DMS 273 (cell line): Measurements from ENCODE around the gene RNU1-3.
"Not testable (repeated sequence)": the region's sequence is repeated elsewhere in the genome, so short reads cannot be mapped to it uniquely, and the experiment has no call there.

Experiments used
- DNase-seq: peaks from one replicate; lab custom pipeline; 2025; ENCODE audit not compliant: unreplicated experiment; lab: John Stamatoyannopoulos, UW

Gene RNU1-3

DNA sequence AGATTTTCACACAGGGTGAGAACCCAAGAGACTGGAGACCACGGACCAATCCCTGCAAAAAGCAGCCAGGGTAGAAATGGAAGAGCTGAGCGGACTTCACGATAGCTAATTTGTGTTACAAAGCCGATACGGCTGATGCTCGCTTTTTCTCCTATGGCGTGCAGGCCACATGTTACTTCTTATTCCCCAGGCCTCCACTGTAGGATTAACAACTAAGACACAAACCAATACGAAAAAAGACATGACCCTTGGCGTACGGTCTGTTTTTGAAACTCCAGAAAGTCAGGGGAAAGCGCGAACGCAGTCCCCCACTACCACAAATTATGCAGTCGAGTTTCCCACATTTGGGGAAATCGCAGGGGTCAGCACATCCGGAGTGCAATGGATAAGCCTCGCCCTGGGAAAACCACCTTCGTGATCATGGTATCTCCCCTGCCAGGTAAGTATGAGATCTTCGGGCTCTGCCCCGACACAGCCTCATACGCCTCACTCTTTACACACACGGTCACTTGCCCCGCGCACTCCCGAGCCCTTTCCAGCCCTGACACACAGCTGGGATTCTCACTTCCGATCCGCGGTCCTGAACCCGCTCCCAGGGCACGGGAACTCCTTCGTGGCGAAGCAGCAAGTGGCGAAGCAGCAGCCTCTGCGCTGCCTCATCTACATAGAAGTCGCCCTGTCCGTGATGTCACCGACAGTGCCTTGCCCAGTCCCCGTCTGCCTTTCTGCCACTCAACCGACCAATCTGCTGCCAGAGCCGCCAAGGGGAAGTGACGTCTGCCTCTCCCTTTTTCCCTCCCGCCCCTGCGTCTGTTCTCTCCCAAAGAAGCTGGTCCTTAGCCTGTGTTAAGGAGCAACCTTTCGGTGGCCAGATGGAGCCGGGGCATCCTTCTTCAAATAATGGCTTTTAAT, at the start of gene RNU1-3:
Gene RNU1-3 (minus strand): TSS at position 447 of the 912 bp plus-strand sequence.
- not testable (repeated sequence) for DNase-seq

DNA sequence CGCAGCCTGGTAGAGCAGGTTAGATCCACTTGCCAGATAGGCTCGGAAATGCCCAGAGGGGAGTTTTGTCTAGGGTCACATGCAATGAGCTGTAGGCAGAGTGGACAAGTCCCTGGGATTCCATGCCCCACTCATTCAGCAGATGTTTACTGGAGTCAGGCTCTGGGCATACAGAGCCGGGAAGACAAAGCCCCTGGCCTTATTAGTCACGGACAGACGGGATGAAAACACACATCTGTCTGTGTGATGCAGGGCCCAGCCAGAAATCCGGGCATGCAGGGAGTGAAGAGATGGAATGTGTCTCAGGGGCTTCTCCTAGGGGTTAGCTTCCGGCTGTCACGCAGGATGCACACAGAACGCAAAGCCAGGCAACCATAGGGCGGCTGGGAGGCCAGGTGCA, 46.7 kb upstream of the RNU1-3 start:
- DNase-seq: peak; percentile 44

DNA sequence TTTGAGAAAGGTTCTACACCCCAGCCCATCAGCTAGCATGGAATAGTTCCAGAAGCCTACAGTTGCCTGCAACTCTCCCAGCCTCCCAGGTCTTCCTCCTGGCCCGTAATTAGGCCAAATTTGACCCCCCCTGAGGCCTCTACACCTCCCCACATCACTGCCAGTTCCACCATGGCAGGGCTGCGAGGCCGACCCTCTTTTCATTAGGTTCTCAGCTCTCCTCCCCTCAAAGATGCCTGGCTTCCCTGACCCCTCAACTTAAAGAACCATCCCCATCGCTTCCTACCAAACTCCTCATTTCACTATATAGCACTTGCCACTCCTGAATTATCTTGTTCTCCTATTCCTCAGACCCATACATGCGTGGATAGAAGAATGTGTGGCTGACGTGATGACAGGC, 46.2 kb upstream of the RNU1-3 start:
- not testable (repeated sequence) for DNase-seq

DNA sequence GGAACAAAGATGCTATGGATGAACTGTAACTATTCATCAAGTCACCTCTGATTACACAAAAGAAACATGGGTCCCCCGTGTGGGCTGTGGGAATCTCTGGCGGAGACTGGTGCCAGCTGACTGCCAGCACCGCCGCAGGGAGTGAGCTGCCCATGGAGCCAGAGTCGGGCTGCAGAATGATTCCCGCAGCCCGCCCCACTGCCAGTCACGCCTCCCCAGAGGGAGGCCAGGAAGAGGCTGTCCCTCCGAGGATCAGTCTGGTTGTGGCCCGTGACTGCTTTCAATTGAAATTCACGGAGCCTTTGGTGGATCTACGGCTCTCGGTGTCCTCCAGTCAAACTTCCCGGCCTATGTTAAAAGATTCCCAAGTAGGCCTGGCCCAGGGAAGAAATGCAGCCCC, 45.8 kb upstream of the RNU1-3 start:
- not testable (repeated sequence) for DNase-seq

DNA sequence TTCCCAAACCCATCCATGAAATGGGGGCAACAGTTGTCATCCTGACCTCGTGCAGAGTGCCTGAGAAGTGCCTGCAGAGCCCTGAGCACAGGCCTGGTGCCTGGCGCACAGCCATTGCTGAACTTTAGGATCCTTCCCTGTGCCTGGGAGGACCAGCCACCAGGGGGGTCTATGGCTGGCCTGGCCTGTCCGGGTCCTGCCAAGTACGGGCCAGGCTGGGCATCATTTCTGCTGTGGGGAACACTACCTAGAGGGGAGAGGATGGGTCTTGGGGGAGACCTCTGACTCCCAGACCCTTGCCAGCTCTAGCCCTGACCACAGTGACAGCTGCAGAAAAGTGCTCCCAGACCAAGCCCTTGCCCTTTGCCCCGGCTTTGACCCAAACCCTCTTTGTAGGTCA, 45.4 kb upstream of the RNU1-3 start:
- not testable (repeated sequence) for DNase-seq

DNA sequence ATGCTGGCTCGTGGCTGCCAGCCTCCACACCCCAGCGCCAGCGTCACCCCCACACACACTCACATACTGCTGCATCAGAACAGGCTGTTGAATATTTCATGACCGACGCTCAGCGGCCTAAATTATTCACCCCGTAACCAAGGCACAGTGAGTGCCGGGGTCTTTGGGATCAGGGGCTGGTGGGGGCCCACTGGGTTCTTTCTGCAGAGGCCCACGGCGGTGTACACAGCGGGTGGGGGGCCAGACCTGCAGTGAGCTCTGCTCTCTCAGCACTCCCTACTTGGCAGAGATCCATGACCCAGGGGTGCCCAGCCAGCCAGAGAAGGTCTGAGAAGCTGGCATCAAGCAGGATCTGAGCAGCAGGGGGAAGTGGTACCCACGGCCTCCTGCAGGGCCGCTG, 43.9 kb upstream of the RNU1-3 start:
- peak; percentile 78 for DNase-seq

DNA sequence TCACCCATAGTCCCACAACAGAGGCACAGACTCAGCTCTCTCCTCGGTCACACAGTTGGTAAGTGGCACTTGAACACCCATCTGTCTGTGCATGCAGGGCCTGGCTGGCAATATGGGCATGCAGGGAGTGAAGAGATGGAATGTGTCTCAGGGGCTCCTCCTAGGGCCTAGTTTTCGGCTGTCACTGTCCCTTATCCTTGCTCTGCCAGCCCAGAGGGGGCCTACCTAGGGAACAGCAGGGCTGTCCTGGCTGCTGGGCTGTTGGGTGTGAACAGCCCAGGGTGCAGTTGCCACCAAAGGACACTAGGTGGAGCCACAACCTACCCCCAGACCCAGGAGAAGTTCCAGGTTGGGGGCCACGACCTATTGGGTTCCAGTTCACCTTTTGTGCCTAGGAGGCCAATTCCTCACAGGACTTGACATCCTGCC, 42.9 kb upstream of the RNU1-3 start:
- peak; percentile 52 for DNase-seq

DNA sequence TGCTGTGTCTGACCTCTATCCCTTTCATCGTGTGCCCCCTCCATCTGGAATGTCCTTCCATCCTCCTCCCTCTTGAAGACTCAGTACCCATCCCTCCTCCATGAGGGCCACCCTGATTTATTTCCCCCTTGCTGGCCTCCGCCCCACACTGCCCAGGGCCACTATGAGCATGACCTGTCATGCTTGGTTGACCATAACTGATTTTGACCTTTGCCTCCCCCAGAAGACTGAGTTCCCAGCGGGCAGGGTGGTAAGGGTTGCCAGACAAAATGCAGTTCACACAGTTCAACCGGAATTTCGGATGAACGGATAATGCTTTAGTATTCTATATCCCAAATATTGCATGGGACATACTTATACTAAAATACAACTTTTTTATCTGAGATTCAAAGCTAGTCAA, 42.0 kb upstream of the RNU1-3 start:
- DNase-seq: not testable (repeated sequence)

DNA sequence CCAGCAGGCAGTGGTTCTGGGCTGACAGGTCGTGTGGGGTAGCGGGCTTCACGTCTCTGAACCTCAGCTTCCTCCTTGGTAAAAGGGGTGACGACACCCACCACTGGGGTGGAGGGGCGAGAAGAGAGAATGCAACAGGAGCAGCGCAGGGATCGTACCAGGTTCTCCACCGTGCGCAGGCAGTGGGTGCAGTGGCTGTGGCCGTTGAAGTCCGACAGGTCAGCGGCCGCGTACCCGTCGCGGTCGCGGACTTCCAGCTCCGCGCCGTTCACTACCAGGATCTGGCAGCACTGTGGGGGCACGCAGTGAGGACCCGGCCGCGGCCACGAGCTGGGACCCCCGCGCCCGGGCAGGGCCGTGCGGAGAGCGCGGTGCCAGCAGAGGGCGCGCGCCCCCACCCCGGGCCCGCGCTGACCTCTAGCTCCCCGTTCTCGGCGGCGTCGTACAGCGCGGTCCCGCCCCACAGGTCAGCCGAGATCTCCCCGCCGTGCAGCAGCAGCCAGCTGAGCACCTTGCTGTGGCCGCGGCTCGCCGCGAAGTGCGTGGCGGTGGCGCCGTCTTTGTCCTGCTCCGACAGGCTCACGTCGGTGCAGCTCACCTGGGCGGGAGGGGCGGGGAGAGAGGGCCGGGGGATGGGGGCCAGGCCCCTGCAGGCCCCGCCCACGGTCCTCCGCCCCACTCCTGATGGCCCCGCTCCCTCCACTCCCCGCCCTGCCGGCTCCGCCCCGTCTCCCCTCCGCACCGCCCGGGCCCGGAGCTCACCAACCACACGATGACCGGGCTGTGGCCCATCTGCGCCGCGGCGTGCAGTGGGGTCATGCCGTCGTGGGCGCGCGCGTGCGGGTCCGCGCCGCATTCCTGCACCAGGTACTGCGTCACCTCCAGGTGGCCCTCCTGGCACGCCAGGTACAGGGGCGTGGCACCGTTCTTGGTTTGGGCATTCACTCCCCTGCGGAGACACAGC, 40.7 kb upstream of the RNU1-3 start:
- DNase-seq: not testable (repeated sequence)

DNA sequence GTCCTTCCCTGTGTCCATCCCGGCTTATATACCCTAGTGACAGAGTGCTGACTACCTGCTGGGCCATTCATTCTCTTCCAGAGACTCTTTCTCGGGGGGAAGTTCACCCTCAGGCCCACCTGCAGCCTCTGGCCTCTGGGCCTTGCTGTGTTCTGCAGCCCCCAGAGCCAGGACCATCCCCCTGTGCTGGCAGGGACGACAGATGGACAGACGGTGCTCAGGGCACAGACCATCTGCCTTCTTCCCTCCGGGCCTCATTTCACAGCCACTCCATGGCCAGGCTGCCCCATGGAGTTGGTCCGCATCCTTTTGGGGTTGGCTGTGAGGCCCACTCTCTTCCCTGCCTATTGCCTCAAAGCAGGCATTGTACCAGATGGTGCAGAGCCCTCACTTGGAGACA, 39.6 kb upstream of the RNU1-3 start:
- DNase-seq: peak; percentile 85

DNA sequence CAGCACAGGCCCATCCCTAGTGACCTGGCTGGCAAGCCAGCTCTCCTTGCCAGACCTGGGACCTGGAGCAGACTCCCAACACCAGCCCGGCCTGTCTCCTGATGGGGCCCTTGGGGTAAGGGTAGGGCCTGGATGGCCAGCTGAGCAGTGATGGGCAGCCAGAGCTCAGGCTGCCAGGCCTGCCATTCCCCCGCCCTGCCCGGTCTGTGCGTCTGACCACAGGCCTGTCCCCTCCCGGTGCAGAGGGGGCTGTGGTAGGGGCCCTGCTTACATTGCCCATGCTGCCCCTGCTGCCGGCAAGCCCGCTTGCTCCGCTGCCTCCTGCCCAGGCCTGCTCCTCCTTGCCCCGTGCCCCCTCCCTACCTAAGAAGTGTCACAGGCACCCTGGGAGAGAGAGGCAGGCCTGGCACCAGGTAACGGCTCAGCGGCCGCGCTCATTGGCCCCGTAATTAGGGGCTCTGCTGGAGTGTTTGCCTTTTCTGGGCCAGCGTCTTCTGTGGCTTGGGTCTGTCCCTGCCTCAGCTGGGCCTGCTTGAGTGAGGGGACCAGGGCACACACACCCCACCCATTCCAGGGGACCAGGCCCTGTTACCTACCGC, 37.9 kb upstream of the RNU1-3 start:
- DNase-seq: not testable (repeated sequence)

DNA sequence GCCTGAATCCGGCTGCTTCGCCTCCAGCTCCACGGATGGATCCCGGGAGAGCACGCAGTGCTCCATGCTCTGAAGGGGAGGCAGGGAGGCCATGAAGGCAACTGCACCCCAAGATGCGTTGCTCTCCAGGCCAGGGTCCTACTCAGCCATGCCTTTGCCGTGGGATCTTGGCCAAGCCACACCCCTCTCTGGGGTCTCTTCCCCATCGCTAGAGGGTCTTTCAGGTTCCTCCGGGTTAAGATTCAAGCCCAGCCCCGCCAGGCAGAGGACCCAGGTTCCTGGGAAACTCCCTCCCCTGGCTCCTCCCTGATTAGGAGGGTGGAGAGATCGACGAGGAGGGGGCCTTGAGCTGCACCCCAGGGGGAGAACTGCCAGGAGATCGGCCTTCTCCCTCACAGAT, 37.3 kb upstream of the RNU1-3 start:
- not testable (repeated sequence) for DNase-seq

DNA sequence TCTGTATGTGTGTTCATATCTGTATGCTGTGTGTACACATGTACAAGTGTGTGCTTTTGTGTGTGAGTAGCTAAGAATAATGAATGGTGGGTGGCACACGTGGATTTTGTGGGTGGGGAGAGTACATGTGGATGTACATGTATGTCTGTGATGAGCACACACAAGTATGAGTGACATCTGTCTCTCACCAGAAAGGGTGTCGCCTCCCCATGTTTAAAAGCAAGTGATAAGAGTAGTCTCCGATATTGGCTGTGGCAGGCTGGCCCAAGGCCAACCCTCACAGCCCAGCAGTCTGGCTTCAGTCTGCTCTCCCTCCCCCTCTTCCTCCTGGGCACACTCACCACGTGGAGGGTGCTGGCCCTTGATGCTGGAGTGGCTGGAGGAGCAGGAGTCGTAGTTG, 36.9 kb upstream of the RNU1-3 start:
- DNase-seq: peak; percentile 59

DNA sequence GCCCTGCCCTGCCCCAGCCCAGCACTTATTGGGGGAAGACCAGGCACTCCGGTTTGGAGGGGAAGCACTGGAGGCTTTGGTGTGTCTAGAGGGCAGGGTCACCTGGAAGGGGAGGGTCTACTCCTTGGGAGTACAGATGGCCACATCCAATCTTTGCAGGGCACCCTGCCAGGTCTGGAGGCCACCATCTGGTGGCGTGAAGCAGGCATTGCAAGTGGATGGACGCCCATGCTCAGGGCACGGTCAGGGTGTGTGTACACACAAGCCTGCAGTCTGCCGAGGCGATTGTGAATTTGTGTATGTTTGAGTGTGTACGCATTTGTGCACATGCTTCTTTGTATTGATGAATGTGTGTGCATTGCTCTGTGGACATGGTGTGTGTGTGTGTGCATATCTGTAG, 36.4 kb upstream of the RNU1-3 start:
- not testable (repeated sequence) for DNase-seq

DNA sequence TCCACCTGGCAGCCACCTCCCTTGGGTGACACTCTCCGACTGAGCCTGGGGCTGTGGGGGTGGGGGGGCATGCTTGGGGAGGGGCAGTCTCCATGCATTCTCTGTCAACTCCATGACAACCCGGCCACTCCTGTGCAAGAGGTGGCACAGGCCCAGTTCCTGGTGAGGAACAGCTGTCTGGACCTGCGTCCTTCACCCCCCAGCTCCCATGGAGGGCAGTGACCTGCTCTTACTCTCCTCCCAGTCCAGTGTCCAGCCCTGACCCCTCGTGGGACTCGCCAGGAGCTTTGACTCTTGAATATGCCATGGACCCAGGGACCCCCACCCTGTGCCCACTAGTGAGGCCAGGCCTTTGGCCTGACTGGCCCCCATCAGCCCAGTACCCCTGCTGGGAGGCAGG, 35.5 kb upstream of the RNU1-3 start:
- DNase-seq: not testable (repeated sequence)

DNA sequence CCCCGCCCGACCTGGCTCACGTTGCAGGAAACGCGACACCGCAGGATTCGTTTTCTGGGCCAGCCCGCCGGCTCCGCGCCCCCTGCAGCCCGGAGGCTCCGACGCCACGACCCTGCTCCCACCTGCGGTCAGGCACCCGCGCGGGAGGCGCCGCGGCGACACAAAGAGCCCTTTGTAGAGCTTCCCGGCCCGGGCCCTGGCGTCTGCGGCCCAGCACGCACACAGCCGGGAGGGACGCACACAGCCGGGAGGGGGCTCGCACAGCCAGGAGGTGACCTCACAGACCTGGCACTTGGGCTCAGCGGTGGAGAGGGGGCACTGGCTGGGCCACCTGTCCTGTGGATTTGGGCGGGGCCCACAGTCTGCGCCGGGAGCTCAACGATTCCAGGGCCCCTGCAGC, 34.4 kb upstream of the RNU1-3 start:
- DNase-seq: not testable (repeated sequence)

DNA sequence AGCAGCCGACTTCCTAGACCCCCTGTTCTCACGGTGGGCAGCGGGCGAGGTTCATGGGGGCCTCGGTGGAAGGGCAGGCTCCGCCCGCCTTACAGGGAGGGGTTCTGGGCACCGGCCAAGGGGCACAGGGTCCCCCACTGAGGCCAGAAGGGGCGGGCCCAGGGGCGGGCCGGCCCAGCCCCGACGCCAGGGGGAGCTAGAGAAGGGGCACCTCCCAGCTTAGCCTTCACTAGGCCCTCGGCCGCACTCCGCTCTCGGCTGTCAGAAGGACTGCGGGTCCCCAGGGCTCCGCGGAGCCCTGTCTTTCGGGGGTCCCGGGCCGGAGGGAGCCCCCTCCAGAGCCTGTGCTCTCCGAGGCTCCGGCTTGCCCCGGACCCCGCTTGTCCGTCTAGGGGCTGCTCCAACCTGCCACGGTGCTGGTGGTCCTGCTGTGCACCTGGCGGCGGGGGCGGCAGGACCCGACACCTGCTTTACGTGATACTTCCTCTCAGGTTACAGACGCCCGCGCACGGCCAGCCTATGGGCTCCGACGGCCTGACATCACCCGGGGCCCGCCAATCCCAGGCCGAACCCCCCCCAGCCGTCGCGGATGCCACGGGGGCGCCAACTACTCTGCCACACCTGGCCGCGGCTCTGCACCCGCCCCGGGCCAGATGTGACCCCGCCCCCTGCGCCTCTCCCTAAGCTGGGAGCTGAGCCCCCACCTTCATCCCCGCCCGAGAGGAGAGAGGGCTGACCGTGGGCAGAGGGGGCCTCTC, 33.6 kb upstream of the RNU1-3 start:
- not testable (repeated sequence) for DNase-seq

DNA sequence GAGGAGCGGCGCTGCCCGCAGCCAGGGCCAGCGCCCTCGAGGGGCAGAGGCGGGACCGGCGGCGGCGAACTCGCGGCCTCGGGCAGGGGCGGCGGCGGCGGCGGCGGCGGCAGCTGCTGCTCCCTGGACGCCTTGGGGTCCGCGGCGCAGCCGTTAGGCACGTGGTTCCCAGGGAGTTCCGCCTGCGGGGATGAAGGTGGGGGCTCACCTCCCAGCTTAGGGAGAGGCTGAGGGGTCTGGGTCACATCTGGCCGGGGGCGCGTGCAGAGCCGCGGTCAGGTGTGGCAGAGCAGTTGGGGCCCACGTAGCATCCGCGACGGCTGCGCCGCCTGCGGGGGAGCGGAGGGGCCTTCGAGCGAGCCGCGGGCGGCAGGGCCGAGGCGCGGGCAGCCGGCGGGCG, 32.7 kb upstream of the RNU1-3 start:
- not testable (repeated sequence) for DNase-seq

DNA sequence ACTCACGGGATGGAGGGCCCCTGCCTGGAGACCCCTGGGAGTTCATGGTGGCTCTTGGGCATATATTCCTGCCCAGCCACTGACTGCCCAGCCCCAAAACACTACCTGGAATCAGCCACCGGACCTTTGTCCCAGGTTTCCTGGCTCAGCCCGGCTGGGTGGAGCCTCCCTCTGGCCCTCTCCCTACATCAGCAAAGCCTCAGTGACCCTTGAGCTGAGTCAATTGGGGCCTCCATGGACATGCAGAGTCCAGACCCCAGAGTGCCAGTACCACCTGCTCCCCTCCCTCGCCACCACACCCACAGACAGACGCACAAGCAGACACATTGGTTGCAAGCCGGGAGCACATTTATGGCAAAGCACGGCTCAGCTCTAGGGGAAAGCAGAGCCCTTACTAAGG, 30.4 kb upstream of the RNU1-3 start:
- not testable (repeated sequence) for DNase-seq

DNA sequence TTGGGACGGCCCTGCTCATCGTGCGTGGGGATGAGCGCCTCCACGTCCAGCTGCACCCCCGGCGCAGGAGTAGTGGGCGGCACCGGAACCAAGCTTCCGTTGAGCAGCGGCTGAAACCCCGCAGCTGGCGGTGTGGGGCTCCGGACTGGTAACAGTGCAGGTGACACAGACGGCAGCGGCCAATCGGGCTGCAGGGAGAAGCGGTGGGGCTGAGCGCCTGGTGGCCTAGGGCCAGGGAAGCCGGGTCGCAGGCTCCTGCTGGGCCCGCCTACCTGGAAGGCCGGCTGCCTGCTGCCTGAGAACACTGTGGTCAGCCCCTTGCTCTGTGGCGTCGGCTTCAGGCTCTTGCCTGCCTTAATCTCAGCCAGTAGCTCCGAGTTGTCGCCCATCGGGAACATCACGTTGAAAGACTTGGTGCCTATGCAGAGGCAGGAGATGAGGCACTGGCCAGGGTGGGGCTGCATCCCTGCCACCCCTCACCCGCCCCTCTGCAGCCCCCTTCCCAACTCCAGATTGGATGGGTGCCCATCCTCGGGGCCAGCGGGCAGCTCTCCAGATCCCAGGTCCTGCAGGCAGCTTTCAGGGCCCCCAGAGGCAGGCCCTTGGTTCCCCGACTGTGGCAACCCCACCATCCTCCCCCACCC, 29.9 kb upstream of the RNU1-3 start:
- DNase-seq: not testable (repeated sequence)
